ENCODE measurements around the gene KIF5B.

KIF5B gene

DNA sequence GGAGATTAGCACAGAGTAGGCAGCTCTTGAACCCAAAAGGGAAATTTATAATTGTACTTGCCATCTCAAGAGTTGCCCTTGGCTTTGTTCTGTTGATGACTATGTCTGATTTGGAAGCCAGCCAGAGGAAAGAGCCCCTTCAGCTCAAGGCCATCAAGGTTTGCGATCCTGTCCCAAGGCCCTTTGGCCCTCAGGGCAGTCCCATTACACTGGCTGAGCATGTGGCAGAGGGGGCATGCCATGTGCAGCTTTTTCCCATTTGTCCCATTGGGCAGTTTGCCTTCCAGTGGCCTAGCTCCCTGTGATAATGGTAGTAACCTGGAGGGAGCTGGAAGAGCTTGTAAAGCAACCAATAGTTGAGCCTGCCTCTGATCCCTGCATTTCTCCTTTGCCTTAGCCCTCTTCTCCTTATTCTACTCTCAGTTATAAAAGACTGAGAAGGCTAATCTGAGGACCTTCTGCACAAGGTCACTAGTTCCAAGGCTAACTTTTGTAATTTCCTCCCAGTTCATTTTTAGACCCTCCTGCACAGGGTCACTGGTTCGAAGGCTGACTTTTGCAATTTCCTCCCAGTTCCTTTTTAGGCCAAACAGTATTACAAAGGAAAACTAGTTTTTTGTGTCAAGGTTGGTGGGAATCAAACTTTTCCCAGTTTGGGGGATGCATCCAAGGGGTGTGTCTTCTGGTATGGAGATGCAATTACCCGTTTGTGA lies 96.6 kb downstream of the KIF5B start:
- TF ChIP-seq, protein P1, sequence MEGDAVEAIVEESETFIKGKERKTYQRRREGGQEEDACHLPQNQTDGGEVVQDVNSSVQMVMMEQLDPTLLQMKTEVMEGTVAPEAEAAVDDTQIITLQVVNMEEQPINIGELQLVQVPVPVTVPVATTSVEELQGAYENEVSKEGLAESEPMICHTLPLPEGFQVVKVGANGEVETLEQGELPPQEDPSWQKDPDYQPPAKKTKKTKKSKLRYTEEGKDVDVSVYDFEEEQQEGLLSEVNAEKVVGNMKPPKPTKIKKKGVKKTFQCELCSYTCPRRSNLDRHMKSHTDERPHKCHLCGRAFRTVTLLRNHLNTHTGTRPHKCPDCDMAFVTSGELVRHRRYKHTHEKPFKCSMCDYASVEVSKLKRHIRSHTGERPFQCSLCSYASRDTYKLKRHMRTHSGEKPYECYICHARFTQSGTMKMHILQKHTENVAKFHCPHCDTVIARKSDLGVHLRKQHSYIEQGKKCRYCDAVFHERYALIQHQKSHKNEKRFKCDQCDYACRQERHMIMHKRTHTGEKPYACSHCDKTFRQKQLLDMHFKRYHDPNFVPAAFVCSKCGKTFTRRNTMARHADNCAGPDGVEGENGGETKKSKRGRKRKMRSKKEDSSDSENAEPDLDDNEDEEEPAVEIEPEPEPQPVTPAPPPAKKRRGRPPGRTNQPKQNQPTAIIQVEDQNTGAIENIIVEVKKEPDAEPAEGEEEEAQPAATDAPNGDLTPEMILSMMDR (IDR thresholded peaks at IDR 0.05), result no peak

Data from LNCAP (cell line).